GM18867 (cell line): Measurements from ENCODE around the gene SYNGAP1.
"Not testable (repeated sequence)": the region's sequence is repeated elsewhere in the genome, so short reads cannot be mapped to it uniquely, and the experiment has no call there.

ENCODE experiments used
- ATAC-seq: cut with Tn5 transposase; IDR thresholded peaks from one replicate; pipeline ENCODE4 v1.9.1; 2021; ENCODE audit warnings: mild to moderate bottlenecking, moderate library complexity; ENCODE audit not compliant: unreplicated experiment

SYNGAP1 gene

GRCh38 chr6:33419580-33420490 is at the start of gene SYNGAP1:
SYNGAP1 (plus strand) TSS chr6:33420065; CDS start chr6:33420265, 200 bp downstream.
- ATAC-seq = no peak

- not testable (repeated sequence) for ATAC-seq
Observed at GRCh38 chr6:33371901-33372300, 48.0 kb upstream of the SYNGAP1 start.

DNA sequence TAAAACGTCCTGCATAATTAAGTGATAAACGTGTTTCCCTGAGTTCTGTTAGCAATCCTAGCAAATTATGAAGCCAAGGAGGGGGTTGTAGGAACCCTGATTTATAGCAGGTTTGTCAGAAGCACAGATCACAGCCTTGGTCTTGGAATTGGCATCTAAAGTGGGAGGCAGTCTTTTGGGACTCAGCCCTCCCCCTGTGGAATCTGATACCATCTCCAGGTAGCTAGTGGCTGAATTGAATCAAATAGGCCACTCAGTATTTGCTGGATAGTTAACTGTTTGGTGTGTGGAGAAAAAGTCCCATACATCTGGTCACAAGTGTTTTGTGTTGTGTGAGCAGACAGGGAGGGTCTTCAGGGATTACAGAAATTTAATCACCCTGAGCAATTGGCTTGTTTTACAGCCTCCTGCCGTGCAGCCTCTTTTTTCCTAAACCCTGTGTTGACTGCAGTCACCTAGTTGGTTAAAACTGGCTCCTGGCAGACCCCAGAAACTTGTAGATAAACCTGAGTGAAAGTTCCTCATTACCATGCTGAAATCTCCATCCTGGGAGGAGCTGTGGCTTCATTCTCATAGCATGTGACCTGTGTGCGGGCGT is 47.2 kb upstream of the SYNGAP1 start:
- ATAC-seq = no peak

GRCh38 chr6:33373960-33374910 is 45.6 kb upstream of the SYNGAP1 start:
- ATAC-seq = no peak

- ATAC-seq = no peak
Observed at GRCh38 chr6:33375143-33375671, 44.7 kb upstream of the SYNGAP1 start.

DNA sequence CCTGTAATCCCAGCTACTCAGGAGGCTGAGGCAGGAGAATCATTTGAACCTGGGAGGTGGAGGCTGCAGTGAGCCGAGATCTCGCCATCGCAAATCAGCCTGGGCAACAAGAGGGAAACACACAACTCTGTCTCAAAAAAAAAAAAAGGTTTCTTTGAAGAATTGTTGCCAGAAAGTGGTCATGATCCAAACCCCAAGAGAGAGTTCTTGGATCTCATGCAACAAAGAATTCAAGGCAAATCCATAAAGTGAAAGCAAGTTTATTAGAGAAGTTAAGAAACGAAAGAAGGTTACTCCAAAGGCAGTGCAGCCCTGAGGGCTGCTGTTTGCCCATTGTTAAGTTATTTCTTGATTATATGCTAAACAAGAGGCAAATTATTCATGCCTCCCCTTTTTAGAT is 42.7 kb upstream of the SYNGAP1 start:
- no peak for ATAC-seq

DNA sequence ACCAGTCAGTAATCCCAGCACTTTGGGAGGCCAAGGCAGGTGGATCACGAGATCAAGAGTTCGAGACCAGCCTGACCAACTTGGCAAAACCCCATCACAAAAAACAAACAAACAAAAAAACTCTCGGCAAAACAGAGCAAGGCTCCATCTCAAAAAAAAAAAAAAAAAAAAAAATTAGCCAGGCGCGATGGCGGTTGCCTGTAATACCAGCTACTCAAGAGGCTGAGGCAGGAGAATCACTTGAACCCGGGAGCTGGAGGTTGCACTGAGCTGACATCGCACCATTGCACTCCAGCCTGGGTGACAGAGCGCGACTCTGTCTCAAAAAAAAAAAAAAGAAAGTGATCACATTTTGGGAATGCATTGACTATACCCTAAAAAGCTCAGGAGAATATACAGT is 40.7 kb upstream of the SYNGAP1 start:
- ATAC-seq = not testable (repeated sequence)

GRCh38 chr6:33380272-33380981 is 39.4 kb upstream of the SYNGAP1 start:
- ATAC-seq = no peak

- ATAC-seq = no peak
Observed at GRCh38 chr6:33383427-33384185, 36.3 kb upstream of the SYNGAP1 start.

GRCh38 chr6:33384581-33385020 is 35.3 kb upstream of the SYNGAP1 start:
- no peak for ATAC-seq

DNA sequence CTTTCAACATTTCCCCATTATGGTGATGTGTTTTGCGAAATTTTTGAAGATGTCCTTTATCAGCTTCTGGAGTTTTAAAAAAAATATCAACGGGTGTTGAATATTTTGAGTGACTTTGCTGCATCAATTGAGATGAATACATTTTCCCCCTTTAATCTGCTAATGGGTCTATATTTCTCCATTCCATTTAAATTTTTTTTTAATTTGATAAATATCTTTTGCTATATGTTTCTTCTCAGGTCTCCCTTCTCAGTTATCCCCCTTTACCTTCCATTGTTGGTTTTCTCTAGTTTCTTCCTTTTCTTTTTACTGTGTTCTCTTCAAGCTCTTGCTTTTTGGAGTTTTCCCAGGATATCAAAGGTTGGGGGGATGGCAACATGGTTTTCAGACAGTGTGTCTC is 29.7 kb upstream of the SYNGAP1 start:
- no peak for ATAC-seq

GRCh38 chr6:33390767-33391277 is 29.0 kb upstream of the SYNGAP1 start:
- no peak for ATAC-seq

DNA sequence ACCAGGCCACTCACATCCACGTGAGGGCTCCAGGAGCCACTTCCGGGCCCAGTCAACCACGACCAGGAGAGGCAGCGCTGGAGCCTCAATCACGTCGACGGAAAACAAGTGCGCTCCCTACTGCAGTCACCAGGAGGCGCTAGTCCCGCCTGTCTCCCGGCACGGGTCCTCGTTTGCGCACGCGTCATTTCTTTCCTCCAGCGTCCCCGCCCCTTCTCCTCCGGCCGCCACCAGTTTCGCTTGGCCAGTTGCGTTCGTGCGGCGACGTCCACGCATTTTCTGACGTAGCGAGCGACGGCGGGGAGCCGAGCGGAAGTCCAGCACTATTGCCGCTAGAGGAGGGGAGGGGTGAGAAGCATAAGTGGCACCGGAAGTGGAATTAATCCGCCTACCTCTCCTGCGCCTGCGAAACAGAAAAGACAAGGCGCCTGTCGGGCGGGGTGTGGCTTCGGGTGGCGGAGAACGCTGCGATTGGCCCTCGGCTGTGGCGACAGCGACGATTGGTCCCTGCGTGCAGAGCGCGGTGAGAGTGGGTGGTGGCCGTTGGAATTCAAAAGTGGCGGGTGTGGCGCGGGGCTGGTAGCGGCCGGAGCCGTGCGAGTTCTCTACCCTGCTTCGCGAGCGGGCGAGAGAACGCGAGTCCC is 28.5 kb upstream of the SYNGAP1 start, which contains the start of gene KIFC1:
TSS of gene KIFC1 (plus strand) at position 546 of the 644 bp plus-strand sequence. CDS start 163 bp downstream, outside the sequence.
- ATAC-seq = peak; percentile 87

GRCh38 chr6:33391922-33392594 is 27.8 kb upstream of the SYNGAP1 start:
- peak; percentile 15 for ATAC-seq

DNA sequence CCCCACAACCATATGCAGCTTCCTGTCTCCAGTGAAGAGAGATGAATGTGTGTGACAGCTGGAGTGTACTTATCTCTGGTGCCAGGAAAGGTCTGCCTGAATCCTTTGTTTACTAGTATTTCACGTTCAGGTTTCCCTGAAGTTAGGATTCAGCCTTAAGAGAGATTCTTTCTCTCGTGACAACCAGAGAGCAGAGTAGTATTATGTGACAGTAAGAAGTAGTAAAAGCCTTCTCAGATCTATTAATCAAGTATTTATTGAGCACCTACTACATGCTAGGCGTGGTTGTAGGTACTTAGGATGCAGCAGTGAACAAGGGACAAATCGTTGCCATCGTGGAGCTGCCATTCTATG is 27.3 kb upstream of the SYNGAP1 start:
- no peak for ATAC-seq

DNA sequence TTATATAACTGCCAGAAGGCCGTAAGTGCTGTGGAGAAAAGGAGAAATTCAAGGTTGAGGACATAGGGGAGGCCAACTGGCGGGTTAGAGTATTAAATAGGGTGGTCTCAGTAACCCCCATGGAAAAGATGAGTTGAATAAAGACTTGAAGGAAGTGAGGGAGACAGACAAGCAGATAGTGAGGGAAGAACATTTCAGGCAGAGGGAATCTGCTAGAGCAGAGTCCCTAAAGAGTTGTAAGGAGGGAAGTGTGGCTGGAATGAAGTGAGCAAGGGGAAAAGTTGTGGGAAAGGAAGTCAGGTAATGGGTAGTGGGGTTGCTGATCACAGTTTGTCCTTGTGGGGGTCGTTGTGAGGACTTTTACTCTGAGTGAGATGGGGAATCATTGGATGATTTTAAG is 26.9 kb upstream of the SYNGAP1 start:
- ATAC-seq = no peak

- no peak for ATAC-seq
Observed at GRCh38 chr6:33397541-33397940, 22.3 kb upstream of the SYNGAP1 start.

- ATAC-seq = not testable (repeated sequence)
Observed at GRCh38 chr6:33398601-33399000, 21.3 kb upstream of the SYNGAP1 start.
